ENCODE measurements around the gene TRMU.

- no peak for TF ChIP-seq CTCF (conservative IDR thresholded peaks at IDR 0.05)
- no peak for TF ChIP-seq ZFX (IDR thresholded peaks at IDR 0.05)
Observed at GRCh38 chr22:46352276-46352675, 16.8 kb downstream of the TRMU start.
